ENCODE data around the gene ZCCHC2. TPM values are rescaled to one million over a fixed set of nuclear protein-coding genes. Genes with fewer than 3 reads are reported as not detected.

The ZCCHC2 gene
- total and polyA plus RNA-seq, 2 of the 13 experiments (the other 11 are each of a cell fraction or from before 2014, with no cell fraction given): 62.5 to 76.1 TPM

GRCh38 chr18:62521082-62521481, 1.7 kb upstream of the ZCCHC2 start (continued):
- TF ChIP-seq, protein P1, sequence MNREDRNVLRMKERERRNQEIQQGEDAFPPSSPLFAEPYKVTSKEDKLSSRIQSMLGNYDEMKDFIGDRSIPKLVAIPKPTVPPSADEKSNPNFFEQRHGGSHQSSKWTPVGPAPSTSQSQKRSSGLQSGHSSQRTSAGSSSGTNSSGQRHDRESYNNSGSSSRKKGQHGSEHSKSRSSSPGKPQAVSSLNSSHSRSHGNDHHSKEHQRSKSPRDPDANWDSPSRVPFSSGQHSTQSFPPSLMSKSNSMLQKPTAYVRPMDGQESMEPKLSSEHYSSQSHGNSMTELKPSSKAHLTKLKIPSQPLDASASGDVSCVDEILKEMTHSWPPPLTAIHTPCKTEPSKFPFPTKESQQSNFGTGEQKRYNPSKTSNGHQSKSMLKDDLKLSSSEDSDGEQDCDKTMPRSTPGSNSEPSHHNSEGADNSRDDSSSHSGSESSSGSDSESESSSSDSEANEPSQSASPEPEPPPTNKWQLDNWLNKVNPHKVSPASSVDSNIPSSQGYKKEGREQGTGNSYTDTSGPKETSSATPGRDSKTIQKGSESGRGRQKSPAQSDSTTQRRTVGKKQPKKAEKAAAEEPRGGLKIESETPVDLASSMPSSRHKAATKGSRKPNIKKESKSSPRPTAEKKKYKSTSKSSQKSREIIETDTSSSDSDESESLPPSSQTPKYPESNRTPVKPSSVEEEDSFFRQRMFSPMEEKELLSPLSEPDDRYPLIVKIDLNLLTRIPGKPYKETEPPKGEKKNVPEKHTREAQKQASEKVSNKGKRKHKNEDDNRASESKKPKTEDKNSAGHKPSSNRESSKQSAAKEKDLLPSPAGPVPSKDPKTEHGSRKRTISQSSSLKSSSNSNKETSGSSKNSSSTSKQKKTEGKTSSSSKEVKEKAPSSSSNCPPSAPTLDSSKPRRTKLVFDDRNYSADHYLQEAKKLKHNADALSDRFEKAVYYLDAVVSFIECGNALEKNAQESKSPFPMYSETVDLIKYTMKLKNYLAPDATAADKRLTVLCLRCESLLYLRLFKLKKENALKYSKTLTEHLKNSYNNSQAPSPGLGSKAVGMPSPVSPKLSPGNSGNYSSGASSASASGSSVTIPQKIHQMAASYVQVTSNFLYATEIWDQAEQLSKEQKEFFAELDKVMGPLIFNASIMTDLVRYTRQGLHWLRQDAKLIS (CRISPR knock-in tag; IDR thresholded peaks at IDR 0.05): no peak
- 0 out of 2 replicates have a peak, but pooled peaks have one; percentile 33 for TF ChIP-seq POGZ (CRISPR knock-in tag; IDR thresholded peaks at IDR 0.05)
- no peak for TF ChIP-seq ZNF180 (CRISPR knock-in tag; IDR thresholded peaks at IDR 0.05; ENCODE audit: borderline replicate concordance, low read depth)
- TF ChIP-seq ONECUT2 (CRISPR knock-in tag; IDR thresholded peaks at IDR 0.05): peak; percentile 78
- TF ChIP-seq, protein P2, sequence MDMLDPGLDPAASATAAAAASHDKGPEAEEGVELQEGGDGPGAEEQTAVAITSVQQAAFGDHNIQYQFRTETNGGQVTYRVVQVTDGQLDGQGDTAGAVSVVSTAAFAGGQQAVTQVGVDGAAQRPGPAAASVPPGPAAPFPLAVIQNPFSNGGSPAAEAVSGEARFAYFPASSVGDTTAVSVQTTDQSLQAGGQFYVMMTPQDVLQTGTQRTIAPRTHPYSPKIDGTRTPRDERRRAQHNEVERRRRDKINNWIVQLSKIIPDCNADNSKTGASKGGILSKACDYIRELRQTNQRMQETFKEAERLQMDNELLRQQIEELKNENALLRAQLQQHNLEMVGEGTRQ (IDR thresholded peaks at IDR 0.05; ENCODE audit: low read depth, low read length): no peak
- TF ChIP-seq, protein P2 (CRISPR knock-in tag; IDR thresholded peaks at IDR 0.05; ENCODE audit: borderline replicate concordance): peak; percentile 49; the same call in 1 of the 2 replicates
- no peak for TF ChIP-seq MYPOP (CRISPR knock-in tag; IDR thresholded peaks at IDR 0.05)
- TF ChIP-seq, protein P3, sequence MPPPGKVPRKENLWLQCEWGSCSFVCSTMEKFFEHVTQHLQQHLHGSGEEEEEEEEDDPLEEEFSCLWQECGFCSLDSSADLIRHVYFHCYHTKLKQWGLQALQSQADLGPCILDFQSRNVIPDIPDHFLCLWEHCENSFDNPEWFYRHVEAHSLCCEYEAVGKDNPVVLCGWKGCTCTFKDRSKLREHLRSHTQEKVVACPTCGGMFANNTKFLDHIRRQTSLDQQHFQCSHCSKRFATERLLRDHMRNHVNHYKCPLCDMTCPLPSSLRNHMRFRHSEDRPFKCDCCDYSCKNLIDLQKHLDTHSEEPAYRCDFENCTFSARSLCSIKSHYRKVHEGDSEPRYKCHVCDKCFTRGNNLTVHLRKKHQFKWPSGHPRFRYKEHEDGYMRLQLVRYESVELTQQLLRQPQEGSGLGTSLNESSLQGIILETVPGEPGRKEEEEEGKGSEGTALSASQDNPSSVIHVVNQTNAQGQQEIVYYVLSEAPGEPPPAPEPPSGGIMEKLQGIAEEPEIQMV (CRISPR knock-in tag; IDR thresholded peaks at IDR 0.05; ENCODE audit: low read depth): no peak
- no peak for TF ChIP-seq ZZZ3 (CRISPR knock-in tag; IDR thresholded peaks at IDR 0.05; ENCODE audit: borderline replicate concordance)
- no peak for TF ChIP-seq ZNF691 (CRISPR knock-in tag; IDR thresholded peaks at IDR 0.05; ENCODE audit: borderline replicate concordance, low read depth)
- TF ChIP-seq ZNF605 (CRISPR knock-in tag; IDR thresholded peaks at IDR 0.05): 0 out of 2 replicates have a peak, but pooled peaks have one; percentile 39
- no peak for TF ChIP-seq ZNF44 (CRISPR knock-in tag; IDR thresholded peaks at IDR 0.05)
- peak; percentile 98 for TF ChIP-seq ZNF770 (CRISPR knock-in tag; IDR thresholded peaks at IDR 0.05)
